ACHN (cell line): ENCODE data around the gene LLGL1.

Experiments
- DNase-seq: peaks from one replicate; pipeline ENCODE4 v3.0.0-alpha.2; 2015
- in situ Hi-C: cut with HindIII; loops from 2 replicates; pipeline ENCODE4 v1.10.0; 2017; ENCODE audit warnings: low sequenced_read_pairs, low pct_ligation_motif_present, low pct_unique_long_range_greater_than_20kb

LLGL1 gene

DNA sequence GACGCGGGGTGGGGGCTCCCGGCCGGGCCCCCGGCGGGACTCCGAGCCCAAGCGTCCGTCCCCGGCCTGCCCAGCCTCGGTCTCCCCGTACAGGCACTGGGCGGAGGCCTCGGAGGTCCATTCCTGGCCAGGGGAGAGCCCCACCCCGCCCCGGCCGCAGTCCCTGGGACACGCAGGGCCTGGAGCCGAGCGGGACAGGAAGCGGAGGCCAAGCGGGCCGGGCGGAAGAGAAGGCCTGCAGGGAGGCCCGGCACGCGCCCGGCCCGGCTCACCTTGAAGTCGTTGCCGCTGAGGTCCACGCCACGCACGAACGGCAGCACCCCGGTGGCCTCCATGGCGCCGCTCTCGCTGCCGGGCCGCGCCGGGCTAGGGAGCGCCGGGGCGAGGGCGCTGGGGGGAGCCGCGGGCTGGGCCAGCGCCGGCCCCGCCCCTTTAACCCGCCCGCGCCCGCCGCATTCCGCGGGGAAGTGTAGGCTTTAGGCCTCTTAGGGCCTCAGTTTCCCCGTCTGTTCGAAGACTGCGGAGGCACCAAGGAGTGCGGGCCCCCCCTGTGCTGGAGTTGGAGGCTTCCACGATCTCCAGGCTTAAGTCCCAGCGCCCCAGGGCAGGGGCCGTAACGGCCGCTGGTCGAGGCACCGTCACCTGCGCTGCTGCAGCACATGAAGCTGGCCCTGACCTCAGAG lies 33.1 kb downstream of the LLGL1 start, which contains the start of gene FLII:
Gene FLII (minus strand): TSS at position 383 of the 683 bp plus-strand sequence. CDS start 48 bp downstream, at position 335.
- DNase-seq = peak; percentile 61
- in situ Hi-C loops = no loop called here

DNA sequence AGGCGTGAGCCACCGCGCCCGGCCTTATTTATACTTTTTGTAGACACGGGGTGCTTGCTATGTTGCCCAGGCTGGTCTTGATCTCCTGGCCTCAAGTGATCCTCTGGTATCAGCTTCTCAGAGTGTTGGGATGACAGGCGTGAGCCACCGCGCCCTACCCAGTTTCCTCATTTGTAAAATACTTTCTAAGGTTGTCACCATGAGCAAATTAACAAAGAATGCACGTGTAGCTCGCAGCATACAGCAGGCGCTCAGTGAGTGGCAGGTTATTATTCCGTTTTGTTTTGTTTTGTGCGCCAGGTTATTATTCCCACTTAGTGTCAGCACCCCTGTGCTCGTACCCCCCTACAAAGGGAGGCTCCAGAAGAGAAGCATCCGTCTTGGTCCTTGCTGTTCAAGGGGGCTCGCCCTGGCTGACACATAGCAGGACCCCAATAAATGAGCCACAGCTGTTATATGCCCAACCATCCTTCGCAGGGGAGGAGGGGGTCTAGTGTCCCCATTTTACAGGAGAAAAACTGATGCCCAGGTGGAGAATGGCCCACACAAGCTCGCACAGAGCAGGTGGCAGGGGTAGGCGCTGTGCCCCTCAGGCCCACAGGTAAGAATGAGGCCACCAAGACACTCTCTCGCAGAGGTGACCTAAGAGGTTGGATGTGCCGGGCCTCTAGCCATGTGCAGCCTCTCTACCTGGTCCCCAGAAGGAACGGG lies 34.3 kb downstream of the LLGL1 start:
- DNase-seq = peak; percentile 56
- in situ Hi-C loops = no loop called here

DNA sequence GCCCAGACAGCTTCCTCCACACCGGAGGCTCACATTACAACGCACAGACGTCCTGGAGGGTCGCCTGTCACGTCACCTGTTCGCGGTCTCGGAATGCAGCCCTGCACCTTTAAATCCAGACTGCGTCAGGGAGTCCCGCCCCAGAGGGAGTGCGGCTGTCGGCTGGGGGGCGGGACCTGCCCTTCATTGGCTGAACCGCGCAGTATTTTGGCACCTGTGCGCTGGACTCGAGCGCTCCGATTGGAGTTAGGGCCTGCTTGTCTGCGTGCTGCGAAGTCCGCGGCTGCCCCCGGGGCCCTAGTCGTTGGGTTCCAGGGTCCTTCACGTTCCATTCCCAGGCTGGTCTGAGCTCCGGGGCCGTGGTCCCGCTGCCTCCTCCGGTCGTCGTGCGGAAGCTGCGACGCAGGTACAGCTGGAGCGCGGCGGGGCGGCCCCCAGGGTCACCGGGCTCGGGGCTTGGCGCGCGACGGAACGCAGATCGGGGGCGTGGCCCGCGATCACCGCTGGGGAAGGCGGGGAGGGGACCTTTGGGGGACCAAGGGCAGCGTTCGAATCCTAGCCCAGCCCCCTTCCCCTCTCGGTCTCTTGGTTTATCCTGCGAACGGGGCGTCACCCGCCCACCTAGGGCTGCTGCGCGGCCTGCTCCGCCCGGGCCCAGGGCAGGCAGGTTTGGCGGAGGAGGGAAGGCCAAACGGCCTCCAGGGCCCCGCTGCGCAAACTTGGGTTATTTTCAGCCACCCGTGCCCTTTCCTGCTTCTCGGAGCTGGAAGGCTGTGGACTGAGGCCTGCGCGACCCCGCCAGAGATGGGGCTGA lies 35.1 kb downstream of the LLGL1 start, which contains the start of gene MIEF2:
Gene MIEF2 (plus strand): TSS at position 331 of the 814 bp plus-strand sequence. CDS start 2,059 bp downstream, outside the sequence.
- in situ Hi-C loops = no loop called here
- peak; percentile 97 for DNase-seq

DNA sequence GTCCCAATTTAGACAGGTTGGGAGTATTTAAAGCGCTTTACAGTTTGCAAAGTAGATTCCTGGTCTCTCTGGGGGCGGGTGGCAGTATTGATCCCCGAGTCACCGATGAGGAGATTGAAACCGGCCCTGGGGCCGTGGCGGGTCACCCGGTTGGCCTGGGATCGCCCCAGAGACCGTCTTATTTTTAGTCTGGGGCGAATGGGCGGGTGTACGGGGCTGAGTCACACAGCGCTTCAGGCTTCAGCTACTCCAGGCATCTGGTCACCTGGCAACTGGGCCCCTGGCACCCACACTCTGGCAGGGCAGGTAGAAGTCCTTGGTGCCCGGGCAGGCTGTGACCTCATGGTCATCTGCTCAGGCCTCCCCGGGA lies 35.7 kb downstream of the LLGL1 start:
- in situ Hi-C loops = no loop called here
- peak; percentile 86 for DNase-seq

DNA sequence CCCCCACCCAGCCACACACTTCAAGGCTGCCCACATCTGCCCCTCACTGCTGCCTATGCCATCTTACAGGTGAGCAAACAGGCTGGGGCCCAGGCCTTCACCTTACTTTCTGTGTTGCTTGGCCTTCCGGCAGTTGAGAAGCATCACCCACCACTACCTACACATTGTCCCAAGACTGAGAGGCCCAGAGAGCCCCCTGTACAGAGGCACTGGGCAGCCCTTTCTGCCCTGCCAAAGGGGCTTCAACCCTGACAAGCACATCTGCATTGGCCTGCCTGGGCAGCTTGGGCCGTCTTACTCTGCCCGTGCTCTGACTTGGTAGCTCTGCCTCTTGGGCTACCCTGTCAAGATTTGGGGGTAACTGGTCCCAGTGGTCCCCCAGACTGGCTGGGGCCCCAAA lies 36.2 kb downstream of the LLGL1 start:
- in situ Hi-C loops = no loop called here
- no peak for DNase-seq

DNA sequence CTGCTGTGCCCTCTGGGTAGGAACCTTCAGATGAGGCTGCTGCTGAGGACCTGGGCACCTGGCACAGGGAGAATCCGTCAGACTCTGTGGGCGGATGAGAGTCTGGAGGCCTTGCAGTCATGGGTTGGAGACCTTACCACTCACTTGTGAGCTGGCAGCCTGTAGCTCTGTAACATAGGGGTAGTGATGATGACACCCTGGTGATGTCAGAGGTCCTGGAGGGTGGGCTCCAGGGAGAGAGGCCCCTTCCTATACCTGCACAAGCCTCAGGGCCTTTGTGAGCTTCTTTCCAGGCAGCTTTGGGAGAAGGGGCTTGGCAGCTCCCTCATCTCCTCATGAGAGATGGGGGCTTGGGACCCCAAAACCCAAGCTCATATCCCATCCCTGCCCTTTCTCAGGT lies 36.7 kb downstream of the LLGL1 start:
- no peak for DNase-seq
- in situ Hi-C loops = no loop called here

DNA sequence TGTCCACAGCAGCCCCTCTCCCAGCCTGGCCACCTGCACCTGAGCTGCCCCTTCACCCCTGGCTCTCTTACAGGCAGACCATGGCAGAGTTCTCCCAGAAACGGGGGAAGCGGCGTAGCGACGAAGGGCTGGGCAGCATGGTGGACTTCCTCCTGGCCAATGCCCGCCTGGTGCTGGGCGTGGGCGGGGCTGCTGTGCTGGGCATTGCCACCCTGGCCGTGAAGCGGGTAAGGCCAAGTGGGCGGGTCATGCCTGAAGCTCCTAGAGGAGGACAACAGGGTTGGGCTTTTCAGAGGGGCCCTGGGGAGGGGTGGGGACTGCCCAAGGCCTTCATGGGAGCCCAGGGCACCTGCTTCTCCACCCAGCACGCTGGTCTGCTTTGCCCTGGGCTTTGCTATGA lies 37.2 kb downstream of the LLGL1 start:
- in situ Hi-C loops = no loop called here
- DNase-seq = no peak

DNA sequence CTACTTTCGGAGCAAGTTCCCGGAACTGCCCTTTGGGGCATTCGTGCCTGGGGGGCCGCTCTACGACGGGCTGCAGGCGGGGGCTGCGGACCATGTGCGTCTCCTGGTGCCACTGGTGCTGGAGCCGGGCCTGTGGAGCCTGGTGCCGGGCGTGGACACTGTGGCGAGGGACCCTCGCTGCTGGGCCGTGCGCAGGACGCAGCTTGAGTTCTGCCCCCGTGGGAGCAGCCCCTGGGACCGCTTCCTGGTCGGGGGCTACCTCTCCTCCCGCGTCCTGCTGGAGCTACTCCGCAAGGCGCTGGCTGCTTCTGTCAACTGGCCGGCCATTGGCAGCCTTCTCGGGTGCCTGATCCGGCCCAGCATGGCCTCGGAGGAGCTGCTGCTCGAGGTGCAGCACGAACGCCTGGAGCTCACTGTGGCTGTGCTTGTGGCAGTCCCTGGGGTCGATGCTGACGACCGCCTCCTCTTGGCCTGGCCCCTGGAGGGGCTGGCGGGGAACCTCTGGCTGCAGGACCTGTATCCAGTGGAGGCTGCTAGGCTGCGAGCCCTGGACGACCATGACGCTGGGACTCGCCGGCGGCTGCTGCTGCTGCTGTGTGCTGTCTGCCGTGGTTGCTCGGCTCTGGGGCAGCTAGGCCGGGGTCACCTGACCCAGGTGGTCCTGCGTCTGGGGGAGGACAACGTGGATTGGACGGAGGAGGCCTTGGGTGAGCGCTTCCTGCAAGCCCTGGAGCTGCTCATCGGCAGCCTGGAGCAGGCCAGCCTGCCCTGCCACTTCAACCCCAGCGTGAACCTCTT lies 38.6 kb downstream of the LLGL1 start:
- in situ Hi-C loops = no loop called here
- DNase-seq = no peak

DNA sequence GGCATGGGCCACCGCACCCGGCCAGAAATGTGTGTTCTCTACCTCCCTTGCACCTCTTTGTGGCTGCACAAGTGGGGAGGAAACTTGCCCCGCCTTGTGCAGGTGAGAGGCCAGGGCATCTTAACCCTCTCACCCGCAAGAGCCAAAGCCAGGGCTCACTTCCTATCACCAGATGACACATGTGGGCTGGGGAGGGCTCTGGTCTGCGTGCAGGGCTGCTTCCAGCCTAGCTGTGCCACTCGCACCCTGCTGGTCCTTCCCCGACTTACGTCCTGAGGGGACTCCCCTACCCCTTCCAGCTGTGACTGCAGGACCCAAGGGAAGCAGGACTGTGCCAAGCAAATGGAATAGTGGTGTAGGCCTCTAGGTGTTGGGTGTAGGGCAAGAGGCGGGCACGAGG lies 41.9 kb downstream of the LLGL1 start:
- in situ Hi-C loops = no loop called here
- no peak for DNase-seq

DNA sequence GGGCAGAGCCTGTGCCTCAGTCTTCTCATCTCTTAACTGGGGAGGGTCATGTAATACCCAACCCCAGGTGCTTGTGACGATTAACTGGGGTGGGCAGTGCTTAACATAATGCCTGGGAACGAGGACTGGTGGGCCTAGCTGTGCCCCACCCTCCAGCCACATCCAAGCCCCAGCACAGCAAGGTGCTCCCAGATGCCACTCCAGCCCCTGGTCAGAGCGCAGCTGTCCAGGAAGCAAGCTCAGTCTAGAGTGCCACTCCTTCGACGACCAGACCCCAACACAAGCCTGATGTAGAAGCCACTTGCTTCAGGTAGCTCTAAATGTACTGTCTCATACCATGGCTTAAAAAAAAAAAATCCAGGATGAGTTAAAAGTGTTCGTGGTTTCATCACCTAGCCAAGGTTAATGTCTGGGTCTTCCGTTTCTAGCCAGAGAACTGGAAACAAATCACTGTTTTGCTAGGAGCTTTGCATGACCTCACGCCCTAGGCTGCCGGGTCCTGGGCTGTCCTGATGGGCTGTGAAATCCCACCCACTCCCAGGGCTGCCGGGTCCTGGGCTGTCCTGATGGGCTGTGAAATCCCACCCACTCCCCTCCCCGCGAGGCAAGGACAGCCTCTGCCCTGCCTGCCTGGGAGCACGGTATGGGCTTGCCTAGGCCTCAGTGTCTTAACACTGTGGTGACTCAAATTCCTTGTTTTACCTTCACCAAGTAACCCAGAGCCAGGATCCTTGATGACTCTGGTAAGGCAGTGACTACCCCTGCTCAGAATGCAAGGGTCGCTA lies 42.7 kb downstream of the LLGL1 start:
- DNase-seq = peak; percentile 46
- in situ Hi-C loops = no loop called here

DNA sequence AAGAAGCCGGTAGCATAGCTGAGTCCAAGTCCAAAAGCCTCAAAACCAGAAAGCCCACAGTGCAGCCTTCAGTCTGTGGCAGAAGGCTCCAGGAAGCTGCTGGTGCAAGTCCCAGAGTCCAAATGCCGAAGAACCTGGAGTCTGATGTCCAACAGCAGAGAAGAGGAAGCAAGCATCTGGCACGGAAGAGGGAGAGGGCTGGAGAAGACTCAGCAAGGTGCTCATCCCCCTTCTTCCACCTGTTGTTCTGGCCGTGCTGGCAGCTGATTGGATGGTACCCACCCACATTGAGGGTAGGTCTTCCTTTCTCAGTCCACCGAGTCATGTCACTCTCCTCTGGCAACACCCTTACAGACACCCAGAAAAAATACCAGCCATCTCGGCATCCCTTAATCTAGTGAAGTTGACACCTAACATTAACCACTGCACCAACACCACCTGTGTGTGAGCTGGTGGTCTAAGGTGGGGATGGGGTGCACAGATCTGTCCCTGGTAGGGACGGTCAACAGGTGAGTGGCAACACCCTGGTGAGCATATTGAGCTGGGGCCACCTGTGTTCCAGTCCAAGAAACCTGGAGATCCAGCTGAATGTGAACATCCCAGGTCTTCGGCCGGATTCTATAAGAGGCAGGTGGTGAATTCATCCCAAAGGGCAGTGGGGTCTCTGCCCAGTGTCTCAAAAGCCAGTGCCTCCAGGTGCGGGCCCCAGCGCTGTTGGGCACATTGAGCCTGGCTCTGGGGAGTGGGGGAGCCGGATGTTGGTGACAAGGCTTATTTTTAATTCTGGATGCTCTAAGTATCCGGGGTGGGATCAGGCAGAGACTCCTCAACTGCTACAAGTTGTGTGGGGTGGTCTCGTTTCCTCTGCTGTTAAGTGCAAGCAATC lies 44.9 kb downstream of the LLGL1 start:
- in situ Hi-C loops = no loop called here
- DNase-seq = no peak

DNA sequence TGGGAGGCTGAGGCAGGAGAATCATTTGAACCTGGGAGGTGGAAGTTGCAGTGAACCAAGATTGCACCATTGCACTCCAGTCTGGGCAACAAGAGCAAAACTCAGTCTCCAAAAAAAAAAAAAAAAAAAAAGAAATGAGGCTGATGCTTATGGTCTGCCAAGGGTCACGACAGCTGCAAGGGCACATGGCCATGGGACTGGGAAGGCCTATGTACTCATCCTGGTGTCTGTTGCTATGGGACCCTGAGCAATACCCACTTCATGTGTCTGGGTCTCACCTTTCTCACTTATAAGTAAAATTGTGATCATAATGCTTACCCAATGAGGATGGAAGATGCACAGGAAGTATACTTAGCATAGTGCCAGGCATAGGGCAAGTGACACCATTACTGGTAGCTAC lies 51.6 kb downstream of the LLGL1 start:
- no peak for DNase-seq

DNA sequence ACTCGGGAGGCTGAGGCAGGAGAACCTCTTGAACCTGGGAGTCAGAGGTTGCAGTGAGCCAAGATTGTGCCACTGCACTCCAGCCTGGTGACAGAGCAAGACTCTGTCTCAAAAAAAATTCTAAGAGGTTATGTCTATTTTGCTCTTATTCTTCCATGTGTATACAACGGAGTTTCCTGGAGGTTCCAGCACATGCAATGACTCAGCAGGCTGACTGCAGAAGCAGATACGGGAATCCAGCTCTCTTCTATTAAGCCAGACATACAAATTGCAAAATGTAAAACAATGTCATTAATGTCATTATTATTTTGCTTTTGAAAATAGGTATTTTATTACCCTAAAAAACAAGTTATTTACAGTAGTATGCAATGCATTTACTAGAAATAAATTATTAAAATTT lies 53.4 kb downstream of the LLGL1 start:
- no peak for DNase-seq
- in situ Hi-C loops = no loop called here

More for the DNA sequence above, 51.6 kb downstream of the LLGL1 start:
- in situ Hi-C loops = no loop called here

DNA sequence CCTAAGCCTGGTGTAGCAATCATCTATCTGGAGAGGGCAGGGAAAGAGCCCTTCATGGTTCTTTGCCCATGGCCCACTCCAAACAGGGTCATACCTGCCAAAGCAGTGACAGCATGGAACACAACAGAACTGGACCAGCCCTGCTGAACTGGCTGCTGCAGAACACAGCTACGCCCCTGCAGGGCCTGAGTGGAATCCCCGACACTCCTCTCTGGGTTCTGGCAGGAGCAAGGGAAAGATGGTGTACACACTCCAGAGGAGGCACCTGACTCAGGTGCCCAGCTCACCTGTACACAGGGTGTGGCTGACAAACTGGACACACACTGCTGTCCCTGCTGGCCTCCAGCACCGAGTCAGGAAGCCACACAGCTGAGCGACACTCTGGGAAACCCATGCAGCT lies 54.8 kb downstream of the LLGL1 start:
- DNase-seq = no peak
- in situ Hi-C loops = no loop called here

DNA sequence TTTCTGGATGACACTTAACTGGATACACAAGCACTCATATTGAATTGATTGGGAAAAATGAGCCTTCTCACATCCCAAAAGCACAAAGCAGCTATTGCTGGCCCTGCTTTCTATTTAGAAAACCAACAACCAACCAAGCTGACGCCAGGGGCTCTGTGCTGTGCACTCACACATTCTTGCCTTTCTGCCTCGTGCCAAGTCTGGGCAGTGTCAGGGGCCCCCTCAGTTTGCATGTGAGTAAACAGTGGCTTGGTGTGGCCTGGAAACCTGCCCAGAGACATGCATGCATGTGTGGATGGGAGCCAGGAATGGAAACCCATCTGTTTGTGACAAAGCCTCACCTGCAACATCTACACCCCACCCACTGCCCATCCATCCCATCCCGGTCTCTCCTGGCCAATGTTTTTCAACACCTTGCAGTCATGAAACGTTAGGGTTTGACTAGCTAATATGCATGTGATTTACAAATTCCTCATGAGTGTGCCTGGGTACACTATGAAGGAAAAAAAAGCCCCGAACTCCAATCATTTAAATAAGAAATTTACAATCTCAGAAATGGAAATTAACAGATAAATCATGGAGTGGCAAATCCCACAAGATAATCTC lies 55.4 kb downstream of the LLGL1 start:
- in situ Hi-C loops = no loop called here
- no peak for DNase-seq

DNA sequence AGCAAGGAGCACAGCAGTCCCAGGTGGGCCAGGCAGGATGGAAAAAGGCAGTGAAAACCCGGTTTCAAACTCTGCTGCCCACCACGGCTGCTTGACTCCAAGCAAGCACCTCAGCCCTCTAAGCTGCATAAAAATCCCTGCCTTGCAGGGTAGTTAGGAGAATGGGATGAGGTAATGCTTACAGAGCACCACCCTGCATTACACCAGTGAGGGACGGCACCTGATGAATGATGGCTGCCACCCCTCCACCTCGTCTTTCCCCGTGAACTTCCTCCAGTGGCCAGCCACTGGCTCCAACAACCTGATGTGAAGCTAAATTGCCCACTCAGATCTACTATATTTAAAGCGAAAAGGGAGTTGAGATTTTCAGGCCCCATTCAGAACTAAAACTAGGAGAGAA lies 56.4 kb downstream of the LLGL1 start:
- no peak for DNase-seq
- in situ Hi-C loops = no loop called here

DNA sequence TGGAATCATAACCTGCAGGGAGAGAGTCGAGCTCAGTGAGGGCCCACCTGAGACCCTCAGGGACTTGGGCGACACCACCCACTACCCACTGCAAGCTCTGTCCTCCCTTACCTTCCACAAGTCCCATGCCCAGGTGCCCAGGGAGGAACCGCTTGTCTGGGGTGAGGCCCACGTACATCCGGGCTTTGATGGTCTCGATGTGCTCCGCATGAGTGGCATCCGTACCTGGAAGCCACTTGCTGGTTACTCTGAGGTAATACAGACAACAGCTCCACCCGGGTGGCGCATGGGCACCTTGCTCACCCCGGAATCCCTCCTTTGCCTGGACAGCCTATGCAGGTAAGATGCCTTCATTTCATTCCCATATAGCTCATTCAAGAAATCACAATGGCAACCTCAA lies 59.9 kb downstream of the LLGL1 start:
- DNase-seq = no peak
- in situ Hi-C loops = no loop called here
